Measurements from ENCODE around the gene LHFPL3. TPM values are rescaled to one million over a fixed set of nuclear protein-coding genes. Genes with fewer than 3 reads are reported as not detected.

Gene LHFPL3
- total RNA-seq, 4 donors from 2014 or later = 0.83 TPM; not detected in 3

DNA sequence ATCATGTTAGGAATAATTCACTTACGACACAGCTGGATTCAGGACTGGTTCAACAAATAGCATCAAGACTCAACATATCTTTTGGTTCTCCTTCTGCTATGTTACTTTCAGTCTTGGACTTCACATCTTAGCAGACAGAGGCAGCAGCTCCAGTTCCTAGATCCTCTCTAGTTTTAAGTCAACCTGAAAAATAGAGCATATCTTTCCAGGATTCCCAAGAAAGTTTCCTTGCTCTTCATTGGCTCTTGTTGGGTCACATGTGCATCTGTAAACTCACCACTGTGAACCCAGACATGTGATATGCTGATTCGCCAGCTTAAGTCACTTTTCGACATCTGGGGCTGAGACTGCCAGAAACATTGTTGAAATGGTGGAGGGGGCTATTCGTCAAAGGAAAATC, 475.5 kb downstream of the LHFPL3 start:
- H3K27me3 ChIP-seq = no peaks in the 10 kb centered on the region
- TF ChIP-seq, protein P1, sequence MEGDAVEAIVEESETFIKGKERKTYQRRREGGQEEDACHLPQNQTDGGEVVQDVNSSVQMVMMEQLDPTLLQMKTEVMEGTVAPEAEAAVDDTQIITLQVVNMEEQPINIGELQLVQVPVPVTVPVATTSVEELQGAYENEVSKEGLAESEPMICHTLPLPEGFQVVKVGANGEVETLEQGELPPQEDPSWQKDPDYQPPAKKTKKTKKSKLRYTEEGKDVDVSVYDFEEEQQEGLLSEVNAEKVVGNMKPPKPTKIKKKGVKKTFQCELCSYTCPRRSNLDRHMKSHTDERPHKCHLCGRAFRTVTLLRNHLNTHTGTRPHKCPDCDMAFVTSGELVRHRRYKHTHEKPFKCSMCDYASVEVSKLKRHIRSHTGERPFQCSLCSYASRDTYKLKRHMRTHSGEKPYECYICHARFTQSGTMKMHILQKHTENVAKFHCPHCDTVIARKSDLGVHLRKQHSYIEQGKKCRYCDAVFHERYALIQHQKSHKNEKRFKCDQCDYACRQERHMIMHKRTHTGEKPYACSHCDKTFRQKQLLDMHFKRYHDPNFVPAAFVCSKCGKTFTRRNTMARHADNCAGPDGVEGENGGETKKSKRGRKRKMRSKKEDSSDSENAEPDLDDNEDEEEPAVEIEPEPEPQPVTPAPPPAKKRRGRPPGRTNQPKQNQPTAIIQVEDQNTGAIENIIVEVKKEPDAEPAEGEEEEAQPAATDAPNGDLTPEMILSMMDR (IDR thresholded peaks at IDR 0.05) = no peak
- no peaks in the 10 kb centered on the region for H3K9me3 ChIP-seq
- intact Hi-C loops (cut with DNase I; ENCODE audit: low total_unique reads) = no loop called here
- DNase-seq = no peak
- H3K4me1 ChIP-seq = no peaks in the 10 kb centered on the region
- no peak overlapping the region for H3K4me3 ChIP-seq
- H3K27ac ChIP-seq = no peak overlapping the region
- no peaks in the 10 kb centered on the region for H3K36me3 ChIP-seq

DNA sequence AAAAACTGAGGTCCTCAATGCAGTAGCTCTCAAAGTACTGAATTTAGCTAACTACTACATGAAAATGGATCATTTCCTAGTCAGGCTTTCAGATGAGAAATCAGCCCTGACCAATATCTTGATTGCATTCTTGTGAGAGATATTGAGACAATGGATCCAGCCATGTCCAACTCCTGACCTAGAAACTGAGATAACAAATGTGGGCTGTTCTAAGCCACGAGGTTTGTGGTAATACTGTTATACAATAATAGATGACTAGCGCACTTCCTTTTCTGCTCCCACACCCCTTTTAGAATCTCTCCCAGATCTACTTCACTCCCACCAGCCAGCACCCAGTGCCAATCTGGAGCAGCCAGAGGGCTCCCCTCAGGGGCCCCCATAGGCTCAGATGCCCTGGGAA, 476.3 kb downstream of the LHFPL3 start:
- no peaks in the 10 kb centered on the region for H3K4me1 ChIP-seq
- H3K27me3 ChIP-seq = no peaks in the 10 kb centered on the region
- no peak overlapping the region for H3K27ac ChIP-seq
- intact Hi-C loops (cut with DNase I; ENCODE audit: low total_unique reads) = no loop called here
- DNase-seq = no peak
- H3K4me3 ChIP-seq = no peak overlapping the region
- H3K36me3 ChIP-seq = no peaks in the 10 kb centered on the region
- TF ChIP-seq, protein P1 (IDR thresholded peaks at IDR 0.05) = no peak
- no peak for TF ChIP-seq POLR2A (IDR thresholded peaks at IDR 0.05)
- no peaks in the 10 kb centered on the region for H3K9me3 ChIP-seq

DNA sequence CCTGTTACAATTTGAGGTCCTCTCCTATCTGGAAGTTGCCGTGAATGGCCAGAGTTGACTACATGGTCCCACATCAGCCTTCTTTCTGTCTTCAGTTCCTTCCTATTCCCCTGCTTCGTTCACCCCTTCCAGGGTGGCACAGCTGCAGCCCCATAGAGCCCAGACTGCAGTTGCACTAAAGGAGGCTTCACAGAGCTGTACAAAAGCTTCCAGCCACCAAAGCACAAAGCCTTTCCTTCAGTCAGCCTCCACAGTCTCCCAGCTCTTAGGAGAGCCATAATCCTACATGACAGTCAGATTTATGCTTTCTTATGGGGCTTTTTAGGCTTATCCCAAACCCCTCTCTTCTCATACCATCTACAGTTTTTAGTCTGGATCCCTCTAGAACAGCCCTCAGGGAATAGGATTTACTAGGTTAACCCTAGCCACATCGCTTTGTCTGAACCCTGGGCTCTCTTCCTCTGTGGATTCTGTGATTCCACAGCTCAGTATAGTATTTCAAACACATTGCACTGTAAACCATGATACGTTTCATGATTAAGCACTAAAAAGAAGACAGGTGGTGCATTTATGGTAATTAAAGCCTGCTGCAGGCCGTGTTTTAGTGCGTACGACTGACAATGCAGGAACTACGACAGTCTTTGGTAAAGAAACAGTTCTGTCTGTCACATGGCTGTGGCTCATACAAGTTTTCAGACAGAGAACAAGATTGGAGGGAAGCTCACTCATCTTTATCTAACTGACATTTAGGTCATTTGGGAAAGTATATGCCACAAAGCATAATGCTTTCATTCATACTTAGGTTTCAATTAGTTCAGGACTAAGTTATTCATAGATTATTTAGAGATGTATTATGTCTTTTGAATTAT, 477.3 kb downstream of the LHFPL3 start:
- intact Hi-C loops (cut with DNase I; ENCODE audit: low total_unique reads) = no loop called here
- no peaks in the 10 kb centered on the region for H3K4me1 ChIP-seq
- no peaks in the 10 kb centered on the region for H3K27me3 ChIP-seq
- TF ChIP-seq, protein P1 (IDR thresholded peaks at IDR 0.05) = no peak
- no peak for TF ChIP-seq POLR2A (IDR thresholded peaks at IDR 0.05)
- no peak overlapping the region for H3K4me3 ChIP-seq
- H3K36me3 ChIP-seq = no peaks in the 10 kb centered on the region
- no peak for DNase-seq
- H3K9me3 ChIP-seq = no peaks in the 10 kb centered on the region
- no peak overlapping the region for H3K27ac ChIP-seq

DNA sequence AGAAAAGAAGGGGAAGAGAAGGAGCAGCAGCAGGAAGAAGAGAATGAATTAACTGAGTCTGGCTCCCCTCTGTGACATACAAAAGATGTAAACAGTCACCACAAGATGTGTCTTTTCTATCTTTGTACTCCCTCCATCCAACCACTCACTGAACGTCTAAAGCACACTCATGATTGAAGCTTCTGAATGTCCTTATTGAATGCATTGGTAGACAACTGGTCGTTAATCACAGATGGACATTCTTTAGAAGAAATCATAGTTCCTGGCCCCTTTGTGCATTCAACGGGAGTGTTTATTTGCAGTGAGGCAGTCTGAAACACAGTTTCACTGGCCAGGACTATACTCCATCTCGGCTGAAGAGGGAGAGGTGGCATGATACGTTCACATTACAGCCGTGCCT, 479.3 kb downstream of the LHFPL3 start:
- Histone ChIP-seq H3K4me1 (no peaks in the 10 kb centered on the region), H3K27me3 (no peaks in the 10 kb centered on the region), H3K36me3 (no peaks in the 10 kb centered on the region), H3K4me3 (no peak overlapping the region), H3K27ac (no peak overlapping the region), H3K9me3 (no peaks in the 10 kb centered on the region)
- TF ChIP-seq POLR2A (IDR thresholded peaks at IDR 0.05) = no peak
- TF ChIP-seq, protein P1 (IDR thresholded peaks at IDR 0.05) = no peak
- intact Hi-C loops (cut with DNase I; ENCODE audit: low total_unique reads) = no loop called here
- DNase-seq = no peak

DNA sequence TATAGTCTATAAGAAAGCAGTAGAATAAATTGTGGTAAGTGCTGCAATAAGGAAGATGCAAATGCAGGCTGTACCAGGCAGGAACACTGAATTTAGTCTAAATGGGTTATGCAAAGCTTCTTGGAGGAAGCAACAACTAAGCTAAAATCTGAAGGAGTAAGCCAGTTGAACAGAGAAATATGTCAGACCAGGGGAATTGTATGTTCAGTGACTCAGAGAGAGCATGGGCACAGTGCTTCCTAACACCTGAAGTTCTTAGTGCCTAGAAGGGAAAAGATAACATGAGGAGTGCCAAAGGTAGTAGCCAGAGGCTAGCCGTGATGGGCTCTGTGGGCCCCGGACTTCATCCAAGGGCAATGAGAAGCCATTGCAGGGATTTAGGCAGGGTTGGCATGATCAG, 481.5 kb downstream of the LHFPL3 start:
- Histone ChIP-seq H3K4me1 (no peaks in the 10 kb centered on the region), H3K9me3 (no peaks in the 10 kb centered on the region), H3K27me3 (no peaks in the 10 kb centered on the region), H3K4me3 (no peak overlapping the region), H3K27ac (no peak overlapping the region), H3K36me3 (no peaks in the 10 kb centered on the region)
- no peak for DNase-seq
- TF ChIP-seq, protein P1 (IDR thresholded peaks at IDR 0.05) = no peak
- TF ChIP-seq POLR2A (IDR thresholded peaks at IDR 0.05) = no peak
- intact Hi-C loops (cut with DNase I; ENCODE audit: low total_unique reads) = no loop called here
